ENCODE results near the gene GABRG1.

DNA sequence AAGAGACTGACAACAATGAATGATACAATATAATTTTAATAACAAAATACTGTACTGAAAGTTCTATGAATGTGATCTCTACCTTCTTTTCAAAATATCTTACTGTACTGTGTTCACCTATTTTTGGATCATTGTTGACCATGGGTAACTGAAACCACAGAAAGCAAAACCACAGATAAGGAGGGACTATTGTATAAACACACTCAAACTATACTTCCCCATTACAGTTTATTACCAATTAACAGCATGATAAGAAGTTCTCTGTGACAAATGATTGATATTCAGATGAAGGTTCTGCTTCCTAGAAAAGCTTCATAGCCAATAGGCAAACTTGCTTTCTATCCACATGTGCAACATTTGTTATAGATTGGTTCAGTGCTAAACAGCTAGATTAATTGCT is 50.1 kb downstream of the GABRG1 start:
- TF ChIP-seq, protein P1, sequence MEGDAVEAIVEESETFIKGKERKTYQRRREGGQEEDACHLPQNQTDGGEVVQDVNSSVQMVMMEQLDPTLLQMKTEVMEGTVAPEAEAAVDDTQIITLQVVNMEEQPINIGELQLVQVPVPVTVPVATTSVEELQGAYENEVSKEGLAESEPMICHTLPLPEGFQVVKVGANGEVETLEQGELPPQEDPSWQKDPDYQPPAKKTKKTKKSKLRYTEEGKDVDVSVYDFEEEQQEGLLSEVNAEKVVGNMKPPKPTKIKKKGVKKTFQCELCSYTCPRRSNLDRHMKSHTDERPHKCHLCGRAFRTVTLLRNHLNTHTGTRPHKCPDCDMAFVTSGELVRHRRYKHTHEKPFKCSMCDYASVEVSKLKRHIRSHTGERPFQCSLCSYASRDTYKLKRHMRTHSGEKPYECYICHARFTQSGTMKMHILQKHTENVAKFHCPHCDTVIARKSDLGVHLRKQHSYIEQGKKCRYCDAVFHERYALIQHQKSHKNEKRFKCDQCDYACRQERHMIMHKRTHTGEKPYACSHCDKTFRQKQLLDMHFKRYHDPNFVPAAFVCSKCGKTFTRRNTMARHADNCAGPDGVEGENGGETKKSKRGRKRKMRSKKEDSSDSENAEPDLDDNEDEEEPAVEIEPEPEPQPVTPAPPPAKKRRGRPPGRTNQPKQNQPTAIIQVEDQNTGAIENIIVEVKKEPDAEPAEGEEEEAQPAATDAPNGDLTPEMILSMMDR (IDR thresholded peaks at IDR 0.05; ENCODE audit: insufficient read depth, low read depth, low read length): no peak
- TF ChIP-seq EZH2 (IDR thresholded peaks at IDR 0.05; ENCODE audit: insufficient read depth, low read length): no peak
